Suprapubic skin (tissue), 4 donors: ENCODE measurements around the gene ETV6. TPM values are rescaled to one million over a fixed set of nuclear protein-coding genes. Genes with fewer than 3 reads are reported as not detected.

ENCODE experiments used
- DNase-seq, 2 donors: peaks; one replicate each; pipeline ENCODE4 v3.0.0-alpha.2; 2019; ENCODE audit warnings: low spot score in 2 of 2
- H3K27ac ChIP-seq: fragments of 200-600 bp; sonication (generic); one replicate; pipeline ENCODE4 v1.5.1; 2019
- H3K27me3 ChIP-seq: fragments of 200-600 bp; sonication (generic); one replicate; pipeline ENCODE4 v1.5.1; 2019
- H3K36me3 ChIP-seq: fragments of 200-600 bp; sonication (generic); one replicate; pipeline ENCODE4 v1.5.1; 2019
- H3K4me1 ChIP-seq: fragments of 200-600 bp; sonication (generic); one replicate; pipeline ENCODE4 v1.5.1; 2019
- H3K4me3 ChIP-seq: fragments of 200-600 bp; sonication (generic); one replicate; pipeline ENCODE4 v1.5.1; 2019; ENCODE audit warnings: mild to moderate bottlenecking
- H3K9me3 ChIP-seq: fragments of 200-600 bp; sonication (generic); one replicate; pipeline ENCODE4 v1.5.1; 2019
- EP300 ChIP-seq: sonication (generic); formaldehyde crosslinking; IDR thresholded peaks from one replicate; pipeline ENCODE4 v1.6.1; 2017; ENCODE audit warnings: antibody characterized with exemption
- POLR2A ChIP-seq, 2 donors: fragments of 450-650 bp; IDR thresholded peaks; one replicate each; pipeline ENCODE4 v1.6.1; 2017; ENCODE audit warnings: antibody characterized with exemption in 2 of 2, mild to moderate bottlenecking in 2 of 2, moderate library complexity in 2 of 2
- POLR2AphosphoS5 ChIP-seq, 3 donors: sonication (generic); formaldehyde crosslinking; IDR thresholded peaks; one replicate each; pipeline ENCODE4 v1.6.1; 2017; ENCODE audit warnings: antibody characterized with exemption in 3 of 3
- WGBS: methylation state at CpG from one replicate; pipeline ENCODE4 v1.1.5; 2018; 5-methylcytosine and 5-hydroxymethylcytosine counted together
- total RNA-seq, 4 donors: library from RNA; depleted of rRNA; stranded (reverse); fragments of >200 nt; gene quantifications; one replicate each; pipeline ENCODE4 v1.1.0, GENCODE V29; 2016
- TF ChIP-seq, protein P1 (sequence below), 2 donors: fragments of 200-600 bp in 1 of 2; fragments of 450-650 bp in 1 of 2; sonication (generic) in 1 of 2; IDR thresholded peaks; one replicate each; pipeline ENCODE4 v1.5.1; 2016 to 2019; ENCODE audit warnings: antibody characterized with exemption in 2 of 2, mild to moderate bottlenecking in 1 of 2, moderate library complexity in 1 of 2

ETV6 gene
- total RNA-seq, 4 donors from 2014 or later: 16.9 to 41.4 (median 25.1) TPM

GRCh38 chr12:11861864-11862600, 212.6 kb downstream of the ETV6 start:
- TF ChIP-seq POLR2A (IDR thresholded peaks at IDR 0.05) (no peak), POLR2AphosphoS5 (IDR thresholded peaks at IDR 0.05) (no peak), EP300 (no peak)
- TF ChIP-seq, protein P1, sequence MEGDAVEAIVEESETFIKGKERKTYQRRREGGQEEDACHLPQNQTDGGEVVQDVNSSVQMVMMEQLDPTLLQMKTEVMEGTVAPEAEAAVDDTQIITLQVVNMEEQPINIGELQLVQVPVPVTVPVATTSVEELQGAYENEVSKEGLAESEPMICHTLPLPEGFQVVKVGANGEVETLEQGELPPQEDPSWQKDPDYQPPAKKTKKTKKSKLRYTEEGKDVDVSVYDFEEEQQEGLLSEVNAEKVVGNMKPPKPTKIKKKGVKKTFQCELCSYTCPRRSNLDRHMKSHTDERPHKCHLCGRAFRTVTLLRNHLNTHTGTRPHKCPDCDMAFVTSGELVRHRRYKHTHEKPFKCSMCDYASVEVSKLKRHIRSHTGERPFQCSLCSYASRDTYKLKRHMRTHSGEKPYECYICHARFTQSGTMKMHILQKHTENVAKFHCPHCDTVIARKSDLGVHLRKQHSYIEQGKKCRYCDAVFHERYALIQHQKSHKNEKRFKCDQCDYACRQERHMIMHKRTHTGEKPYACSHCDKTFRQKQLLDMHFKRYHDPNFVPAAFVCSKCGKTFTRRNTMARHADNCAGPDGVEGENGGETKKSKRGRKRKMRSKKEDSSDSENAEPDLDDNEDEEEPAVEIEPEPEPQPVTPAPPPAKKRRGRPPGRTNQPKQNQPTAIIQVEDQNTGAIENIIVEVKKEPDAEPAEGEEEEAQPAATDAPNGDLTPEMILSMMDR (IDR thresholded peaks at IDR 0.05): no peak
- DNase-seq: no peak
- H3K36me3 ChIP-seq: peaks cover 11% of the 10 kb centered on the region
- H3K4me1 ChIP-seq: peaks cover 35% of the 10 kb centered on the region
- H3K4me3 ChIP-seq: no peak overlapping the region
- H3K27me3 ChIP-seq: no peaks in the 10 kb centered on the region
- 87% methylated on average over 7 of the region's 7 CpGs for WGBS
- H3K9me3 ChIP-seq: peaks cover 7% of the 10 kb centered on the region
- peak overlapping the region; percentile 77 for H3K27ac ChIP-seq

DNA sequence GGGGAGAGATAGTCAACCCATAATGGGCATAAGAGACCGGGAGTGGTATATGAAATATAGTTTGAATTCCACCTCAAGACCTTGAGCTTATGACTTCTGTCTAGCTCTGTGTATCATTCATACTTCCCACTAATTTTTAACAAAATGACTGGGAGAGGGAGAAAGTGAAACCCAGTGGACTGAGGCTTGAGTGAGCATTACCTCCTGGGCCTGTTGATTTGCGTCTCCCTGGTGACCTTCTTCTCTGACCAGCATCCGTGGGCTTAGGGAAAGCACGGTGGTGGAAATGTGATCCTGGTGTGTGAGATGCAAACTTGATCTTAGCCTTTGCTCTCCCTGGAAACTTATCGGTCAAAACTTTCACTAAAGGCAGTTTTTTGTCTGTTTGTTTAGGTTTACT, 213.3 kb downstream of the ETV6 start:
- H3K4me3 ChIP-seq: no peak overlapping the region
- H3K27me3 ChIP-seq: no peaks in the 10 kb centered on the region
- H3K9me3 ChIP-seq: peaks cover 7% of the 10 kb centered on the region
- peak overlapping the region; percentile 77 for H3K27ac ChIP-seq
- peaks cover 12% of the 10 kb centered on the region for H3K36me3 ChIP-seq
- 55% methylated on average over 5 of the region's 5 CpGs for WGBS
- TF ChIP-seq, protein P1 (IDR thresholded peaks at IDR 0.05): no peak
- TF ChIP-seq EP300: no peak
- TF ChIP-seq POLR2A (IDR thresholded peaks at IDR 0.05): no peak
- no peak for TF ChIP-seq POLR2AphosphoS5 (IDR thresholded peaks at IDR 0.05)
- no peak for DNase-seq
- H3K4me1 ChIP-seq: peaks cover 35% of the 10 kb centered on the region

- peak overlapping the region; percentile 77 for H3K27ac ChIP-seq
- H3K27me3 ChIP-seq: no peaks in the 10 kb centered on the region
- H3K9me3 ChIP-seq: peaks cover 7% of the 10 kb centered on the region
- WGBS: 44% methylated on average over 5 of the region's 5 CpGs
- DNase-seq: no peak
- TF ChIP-seq POLR2AphosphoS5 (IDR thresholded peaks at IDR 0.05) (no peak), POLR2A (IDR thresholded peaks at IDR 0.05) (no peak), EP300 (no peak)
- TF ChIP-seq, protein P1 (IDR thresholded peaks at IDR 0.05): no peak
- no peak overlapping the region for H3K4me3 ChIP-seq
- peaks cover 35% of the 10 kb centered on the region for H3K4me1 ChIP-seq
- H3K36me3 ChIP-seq: peaks cover 12% of the 10 kb centered on the region
These were observed 214.0 kb downstream of the ETV6 start for GRCh38 chr12:11863478-11863906.

- TF ChIP-seq POLR2AphosphoS5 (IDR thresholded peaks at IDR 0.05): no peak
- no peak for TF ChIP-seq EP300
- no peak for TF ChIP-seq POLR2A (IDR thresholded peaks at IDR 0.05)
- TF ChIP-seq, protein P1 (IDR thresholded peaks at IDR 0.05): no peak
- Histone ChIP-seq H3K4me3 (no peak overlapping the region), H3K4me1 (peaks cover 35% of the 10 kb centered on the region), H3K9me3 (peaks cover 7% of the 10 kb centered on the region), H3K36me3 (peaks cover 13% of the 10 kb centered on the region), H3K27ac (peak overlapping the region; percentile 77), H3K27me3 (no peaks in the 10 kb centered on the region)
- WGBS: 46% methylated on average over 3 of the region's 3 CpGs
- DNase-seq: no peak
These were observed 214.5 kb downstream of the ETV6 start for GRCh38 chr12:11863988-11864387.

GRCh38 chr12:11865824-11866223, 216.3 kb downstream of the ETV6 start:
- Histone ChIP-seq H3K4me3 (no peak overlapping the region), H3K4me1 (peaks cover 35% of the 10 kb centered on the region), H3K9me3 (peaks cover 7% of the 10 kb centered on the region), H3K36me3 (peaks cover 26% of the 10 kb centered on the region), H3K27me3 (no peaks in the 10 kb centered on the region), H3K27ac (no peak overlapping the region)
- 99% methylated on average over 4 of the region's 4 CpGs for WGBS
- DNase-seq: no peak
- TF ChIP-seq EP300: no peak
- no peak for TF ChIP-seq POLR2A (IDR thresholded peaks at IDR 0.05)
- no peak for TF ChIP-seq POLR2AphosphoS5 (IDR thresholded peaks at IDR 0.05)
- TF ChIP-seq, protein P1 (IDR thresholded peaks at IDR 0.05): no peak
